ENCODE data around the gene TULP3.

The TULP3 gene

DNA sequence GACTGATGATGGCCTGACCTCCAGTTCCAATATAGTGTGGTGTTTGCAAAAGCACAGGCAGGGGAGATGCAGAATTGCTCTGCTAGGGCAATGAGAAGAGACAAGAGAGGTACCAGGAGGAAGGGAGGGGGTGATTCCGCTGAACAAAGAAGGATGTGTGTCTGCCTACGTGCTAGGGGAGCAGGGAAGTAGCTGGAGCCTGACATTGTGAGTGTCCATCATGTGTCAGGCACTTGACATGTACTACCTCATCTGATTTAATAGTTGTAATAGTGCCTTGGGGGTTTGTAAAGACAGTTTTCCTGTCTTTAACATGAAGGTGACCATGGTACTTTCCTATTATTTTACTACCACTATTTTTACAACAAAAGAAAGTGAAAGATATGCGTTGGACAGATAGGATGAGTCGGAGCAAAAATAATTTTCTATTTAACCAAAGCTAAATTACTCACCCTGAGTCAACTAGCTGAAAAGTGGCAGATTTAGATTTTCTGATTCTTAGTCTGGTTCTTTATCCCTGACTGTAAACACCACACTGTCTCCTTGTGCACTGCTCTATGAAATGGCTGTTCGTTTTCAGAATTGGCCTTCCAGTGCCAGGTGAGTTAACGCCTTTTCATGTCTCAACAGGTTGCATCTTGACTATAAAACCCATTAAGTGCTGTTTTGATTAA is 34.8 kb downstream of the TULP3 start:
- DNase-seq (ENCODE audit: extremely low read depth in 1 of 2, low read depth in 1 of 2), result no peak

GRCh38 chr12:2930865-2931264 is 40.2 kb downstream of the TULP3 start:
- DNase-seq (ENCODE audit: extremely low read depth in 1 of 2, low read depth in 1 of 2), result no peak

DNA sequence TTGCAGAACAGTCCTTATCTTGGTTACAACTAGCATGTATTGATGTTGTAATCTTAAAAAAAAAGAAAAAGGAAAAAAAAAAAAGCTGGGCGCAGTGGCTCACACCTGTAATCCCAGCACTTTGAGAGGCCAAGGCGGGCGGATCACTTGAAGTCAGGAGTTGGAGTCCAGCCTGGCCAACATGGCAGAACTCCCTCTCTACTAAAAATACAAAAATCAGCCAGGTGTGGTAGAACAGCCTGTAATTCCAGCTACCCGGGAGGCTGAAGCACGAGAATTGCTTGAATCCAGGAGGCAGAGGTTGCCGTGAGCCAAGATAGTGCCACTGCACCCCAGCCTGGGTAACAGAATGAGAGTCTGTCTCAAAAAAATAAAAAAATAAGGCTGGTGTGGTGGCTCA is 42.9 kb downstream of the TULP3 start:
- DNase-seq (ENCODE audit: extremely low read depth in 1 of 2, low read depth in 1 of 2), result no peak

DNA sequence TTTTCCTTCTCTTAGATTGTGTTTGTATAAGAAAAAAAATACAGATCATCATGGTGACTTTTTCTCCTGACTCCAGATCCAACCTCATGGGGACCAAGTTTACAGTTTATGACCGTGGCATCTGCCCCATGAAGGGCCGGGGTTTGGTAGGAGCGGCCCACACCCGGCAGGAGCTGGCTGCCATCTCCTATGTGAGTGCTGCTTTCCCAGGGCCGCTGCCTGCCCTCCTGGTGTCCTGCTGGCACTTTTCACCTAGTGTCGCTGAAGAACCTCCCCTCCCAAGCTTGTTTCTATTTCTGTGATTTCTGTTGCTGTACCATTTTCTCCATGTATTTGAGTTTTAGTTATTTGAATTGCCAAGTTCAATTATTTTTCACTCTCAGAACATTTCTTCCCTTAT is 43.7 kb downstream of the TULP3 start:
- no peak for DNase-seq (ENCODE audit: extremely low read depth in 1 of 2, low read depth in 1 of 2)

DNA sequence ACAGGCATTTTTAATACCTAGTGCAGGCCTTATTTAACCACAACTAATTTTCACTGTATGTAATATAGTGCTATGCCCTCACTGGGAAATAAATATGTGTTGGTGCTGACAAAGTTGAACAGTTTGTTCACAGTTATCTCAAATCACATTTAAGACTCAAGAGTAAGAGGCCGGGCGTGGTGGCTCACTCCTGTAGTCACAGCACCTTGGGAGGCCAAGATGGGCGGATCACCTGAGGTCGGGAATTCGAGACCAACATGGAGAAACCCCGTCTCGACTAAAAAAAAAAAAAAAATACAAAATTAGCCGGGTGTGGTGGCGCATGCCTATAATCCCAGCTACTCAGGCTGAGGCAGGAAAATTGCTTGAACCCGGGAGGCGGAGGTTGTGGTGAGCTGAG is 45.6 kb downstream of the TULP3 start:
- DNase-seq (ENCODE audit: extremely low read depth in 1 of 2, low read depth in 1 of 2), result no peak

GRCh38 chr12:2937500-2937899 is 46.8 kb downstream of the TULP3 start:
- no peak for DNase-seq (ENCODE audit: extremely low read depth in 1 of 2, low read depth in 1 of 2)

DNA sequence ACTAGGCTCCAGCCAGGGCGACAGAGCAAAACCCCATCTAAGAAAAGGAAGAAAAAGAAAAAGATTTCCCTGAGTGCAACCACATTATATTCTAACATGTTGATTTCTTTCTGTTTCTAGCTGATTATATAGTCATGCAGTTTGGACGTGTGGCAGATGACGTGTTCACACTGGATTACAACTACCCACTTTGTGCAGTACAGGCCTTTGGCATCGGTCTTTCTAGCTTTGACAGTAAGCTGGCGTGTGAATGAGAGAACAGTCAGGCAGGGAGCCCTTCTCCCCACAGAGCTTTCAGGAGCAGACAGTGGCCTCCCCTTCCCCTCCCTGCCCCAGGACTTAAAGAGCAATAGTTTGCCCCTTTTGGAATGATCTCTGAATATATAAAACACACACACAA is 48.5 kb downstream of the TULP3 start:
- no peak for DNase-seq (ENCODE audit: extremely low read depth in 1 of 2, low read depth in 1 of 2)

- no peak for DNase-seq (ENCODE audit: extremely low read depth in 1 of 2, low read depth in 1 of 2)
Observed at GRCh38 chr12:2940564-2940963, 49.9 kb downstream of the TULP3 start.

DNA sequence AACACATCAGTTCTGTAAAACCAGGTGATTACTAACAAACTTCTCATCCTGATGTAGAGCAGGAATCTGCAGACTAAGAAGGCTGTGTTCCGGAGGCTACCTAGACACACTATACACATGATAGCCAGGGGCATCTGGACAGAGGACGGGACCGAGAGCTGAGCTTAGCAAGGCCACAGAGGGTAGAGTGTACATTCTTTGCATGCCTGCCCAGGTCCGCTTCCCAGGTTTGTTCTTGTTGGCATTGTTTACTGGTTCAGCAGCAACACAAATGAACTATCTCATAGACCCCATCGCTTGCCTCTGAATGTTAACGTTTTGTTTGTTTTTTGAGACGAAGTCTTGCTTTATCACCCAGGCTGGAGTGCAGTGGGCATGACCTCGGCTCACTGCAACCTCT is 50.8 kb downstream of the TULP3 start:
- DNase-seq (ENCODE audit: extremely low read depth in 1 of 2, low read depth in 1 of 2), result no peak

- peak; percentile 6 to 29 for DNase-seq (ENCODE audit: extremely low read depth in 1 of 2, low read depth in 1 of 2)
Observed at GRCh38 chr12:2944401-2945047, 53.8 kb downstream of the TULP3 start.

DNA sequence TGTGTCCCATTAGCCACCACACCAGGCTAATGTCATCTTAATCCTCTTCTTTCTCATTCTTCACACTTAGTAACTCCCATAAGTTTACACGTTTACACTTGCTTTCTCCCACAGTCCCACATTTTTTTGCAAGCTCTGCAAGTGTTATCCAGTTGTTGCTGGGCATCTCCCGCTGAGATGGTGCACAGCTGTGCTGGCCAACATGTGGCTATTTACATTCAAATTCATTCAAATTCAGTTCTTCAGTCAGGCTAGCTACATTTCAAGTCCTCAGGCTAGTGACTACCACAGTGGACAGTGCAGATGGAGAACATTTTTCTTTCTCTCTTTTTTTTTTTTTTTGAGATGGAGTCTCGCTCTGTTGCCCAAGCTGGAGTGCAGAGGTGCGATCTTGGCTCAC is 58.7 kb downstream of the TULP3 start:
- no peak for DNase-seq (ENCODE audit: extremely low read depth in 1 of 2, low read depth in 1 of 2)

DNA sequence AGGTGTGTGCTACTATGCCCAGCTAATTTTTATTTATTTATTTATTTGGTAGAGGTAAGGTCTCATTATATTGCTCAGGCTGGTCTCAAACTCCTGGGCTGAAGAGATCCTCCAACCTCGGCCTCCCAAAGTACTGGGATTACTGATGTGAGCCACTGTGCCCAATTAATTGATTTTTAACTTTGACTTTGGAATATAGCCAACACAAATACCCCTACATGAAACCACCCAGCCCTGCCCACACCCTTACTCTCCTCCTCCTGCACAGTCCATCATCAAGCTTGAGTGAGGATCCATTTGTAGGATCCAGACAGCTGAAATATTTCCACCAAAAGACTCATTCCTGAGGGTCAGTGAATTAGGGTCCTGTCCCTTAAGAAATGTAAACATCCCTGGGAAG is 65.2 kb downstream of the TULP3 start:
- no peak for DNase-seq (ENCODE audit: extremely low read depth in 1 of 2, low read depth in 1 of 2)

DNA sequence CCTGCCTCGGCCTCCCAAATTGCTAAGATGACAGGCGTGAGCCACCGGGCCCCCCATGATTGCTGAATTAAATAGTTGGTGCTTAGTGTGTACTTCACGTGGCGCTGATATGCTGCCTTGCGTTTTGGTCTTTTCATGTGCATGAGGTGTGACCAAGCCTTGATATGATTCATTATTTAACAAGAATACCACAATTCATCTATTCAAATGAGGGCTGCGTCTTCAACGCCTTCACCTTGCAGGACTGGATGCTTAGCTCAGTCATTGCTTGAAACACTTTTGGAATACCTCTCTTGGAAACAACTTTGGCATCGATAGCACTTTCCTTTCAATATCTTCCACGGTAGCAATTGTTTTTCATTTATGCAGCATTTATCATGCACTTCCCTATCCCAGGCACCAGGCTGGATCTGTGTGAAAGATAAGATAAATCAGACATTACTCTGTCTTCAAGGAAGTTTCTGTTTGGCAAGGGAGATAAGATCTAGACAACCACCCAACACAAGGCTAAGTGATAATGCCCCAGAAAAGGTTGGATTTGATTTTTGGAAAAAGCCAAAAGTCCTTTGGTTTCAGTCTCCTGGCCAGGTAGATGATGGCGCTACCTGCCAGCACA is 67.2 kb downstream of the TULP3 start:
- DNase-seq (ENCODE audit: extremely low read depth in 1 of 2, low read depth in 1 of 2), result no peak

GRCh38 chr12:2958432-2959191 is 67.9 kb downstream of the TULP3 start:
- DNase-seq (ENCODE audit: extremely low read depth in 1 of 2, low read depth in 1 of 2), result no peak

GRCh38 chr12:2959192-2959504 is 68.5 kb downstream of the TULP3 start, which contains the start of gene TEAD4:
TSS of gene TEAD4 (plus strand) at chr12:2959397.
- DNase-seq (ENCODE audit: extremely low read depth in 1 of 2, low read depth in 1 of 2), result no peak

GRCh38 chr12:2959505-2960389 is 69.1 kb downstream of the TULP3 start:
- no peak for DNase-seq (ENCODE audit: extremely low read depth in 1 of 2, low read depth in 1 of 2)

DNA sequence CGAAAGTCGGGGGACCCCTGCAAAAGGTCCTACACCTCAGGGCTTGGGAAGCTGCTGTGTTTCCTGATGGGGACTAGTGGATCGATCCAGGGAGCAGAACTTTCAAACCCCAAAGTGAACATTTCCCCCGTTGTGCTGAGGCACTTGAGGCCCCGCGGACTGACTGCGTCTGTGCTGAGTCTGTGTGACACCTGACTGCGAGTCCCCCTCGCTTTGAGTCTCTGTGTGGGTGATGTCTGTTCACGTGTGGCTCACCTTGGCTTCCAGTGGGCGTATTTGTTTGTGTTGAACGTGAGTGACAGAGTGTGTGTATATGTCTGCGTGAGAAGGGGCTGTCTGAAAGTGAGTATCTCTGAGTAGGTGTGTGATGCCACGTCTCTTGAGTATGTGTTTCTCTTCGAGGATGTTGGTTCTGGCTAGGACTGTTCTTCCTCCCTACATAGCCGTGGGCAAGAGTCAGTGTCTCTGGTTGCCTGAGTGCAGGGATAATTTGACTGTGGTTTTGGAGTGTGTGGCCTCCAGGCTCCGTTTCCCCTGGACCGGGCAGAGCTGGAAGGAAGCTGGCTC is 69.8 kb downstream of the TULP3 start:
- DNase-seq (ENCODE audit: extremely low read depth in 1 of 2, low read depth in 1 of 2), result no peak

GRCh38 chr12:2960996-2961616 is 70.4 kb downstream of the TULP3 start:
- no peak for DNase-seq (ENCODE audit: extremely low read depth in 1 of 2, low read depth in 1 of 2)

GRCh38 chr12:2961705-2962104 is 71.0 kb downstream of the TULP3 start:
- DNase-seq (ENCODE audit: extremely low read depth in 1 of 2, low read depth in 1 of 2), result no peak

DNA sequence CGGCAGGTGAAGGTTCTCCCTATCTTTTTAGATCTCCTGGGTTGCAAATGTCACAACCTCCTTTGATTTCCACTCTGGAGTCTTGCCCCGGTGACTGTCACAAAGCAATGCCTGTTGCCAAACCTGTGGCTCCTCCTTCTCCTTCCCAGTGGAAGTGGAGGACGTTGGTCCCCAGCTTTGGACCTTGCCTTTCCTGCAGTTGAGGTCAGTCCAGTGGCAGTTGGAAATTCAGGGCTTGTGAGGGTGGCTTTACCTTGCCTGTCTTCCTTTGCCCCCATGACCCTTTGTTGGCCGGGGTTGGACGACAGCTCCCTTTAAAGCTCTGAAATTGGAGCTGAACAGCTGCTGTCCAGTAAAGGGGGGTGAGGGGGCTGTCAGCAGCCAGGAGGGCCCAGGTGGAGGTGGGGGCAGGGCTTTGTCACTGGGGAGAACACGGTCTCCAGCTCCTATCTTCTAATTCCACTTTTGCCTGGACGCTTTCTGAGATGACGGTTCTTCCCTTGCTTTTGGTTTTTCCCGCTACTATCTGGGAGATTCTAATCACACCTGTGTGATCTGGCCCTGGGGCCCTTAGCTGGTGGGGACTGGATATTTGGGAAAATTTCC is 72.6 kb downstream of the TULP3 start:
- DNase-seq (ENCODE audit: extremely low read depth in 1 of 2, low read depth in 1 of 2), result no peak

All from stimulated activated CD8-positive, alpha-beta memory T cell treated with anti-CD3 and anti-CD28 coated beads, Interleukin-7, amount 100 ng/mL, for 48 hours (primary cell).